H9 (cell line): ENCODE data around the gene TRRAP. TPM values are rescaled to one million over a fixed set of nuclear protein-coding genes. Genes with fewer than 3 reads are reported as not detected.

Experiments used
- DNase-seq: peaks from one replicate; pipeline ENCODE4 v3.0.0-alpha.2; 2017
- H2AFZ ChIP-seq: one replicate; pipeline ENCODE4 v1.6.1; 2013; ENCODE audit warnings: mild to moderate bottlenecking, low read length, control low read depth, moderate library complexity
- H2AK5ac ChIP-seq: 2 replicates; pipeline ENCODE4 v1.6.1; 2013; ENCODE audit warnings: low read length, control low read depth, mixed read lengths; ENCODE audit not compliant: insufficient read length
- H2BK120ac ChIP-seq: one replicate; pipeline ENCODE4 v1.6.1; 2013; ENCODE audit warnings: low read depth, mild to moderate bottlenecking, low read length, control low read depth, inconsistent platforms; ENCODE audit not compliant: poor library complexity, severe bottlenecking
- H2BK12ac ChIP-seq: 2 replicates; pipeline ENCODE4 v1.6.1; 2013; ENCODE audit warnings: low read length, control low read depth, mixed read lengths, low read depth; ENCODE audit not compliant: insufficient read length
- H2BK15ac ChIP-seq: 2 replicates; pipeline ENCODE4 v1.6.1; 2013; ENCODE audit warnings: low read depth, low read length, control low read depth
- H2BK20ac ChIP-seq: one replicate; pipeline ENCODE4 v1.6.1; 2013; ENCODE audit warnings: low read depth, mild to moderate bottlenecking, low read length, control low read depth, inconsistent platforms; ENCODE audit not compliant: poor library complexity, severe bottlenecking
- H2BK5ac ChIP-seq: 2 replicates; pipeline ENCODE4 v1.6.1; 2013; ENCODE audit warnings: low read length, control low read depth, mixed read lengths; ENCODE audit not compliant: insufficient read length
- H3K14ac ChIP-seq: 2 replicates; pipeline ENCODE4 v1.6.1; 2013; ENCODE audit warnings: low read length, control low read depth; ENCODE audit not compliant: insufficient read depth
- H3K18ac ChIP-seq: 2 replicates; pipeline ENCODE4 v1.6.1; 2013; ENCODE audit warnings: low read depth, mild to moderate bottlenecking, mixed read lengths, low read length, control low read depth; ENCODE audit not compliant: insufficient read length
- H3K23ac ChIP-seq: 2 replicates; pipeline ENCODE4 v1.6.1; 2013; ENCODE audit warnings: low read length, control low read depth, mixed read lengths, low read depth; ENCODE audit not compliant: insufficient read length
- H3K23me2 ChIP-seq: 2 replicates; pipeline ENCODE4 v1.6.1; 2013; ENCODE audit warnings: low read depth, mild to moderate bottlenecking, mixed read lengths, low read length, control low read depth; ENCODE audit not compliant: insufficient read length, poor library complexity, severe bottlenecking
- H3K27ac ChIP-seq: 2 replicates; pipeline ENCODE4 v1.5.1; 2013; ENCODE audit warnings: low read length, control low read depth, mixed read lengths, low read depth; ENCODE audit not compliant: insufficient read length
- H3K27me3 ChIP-seq: 2 replicates; pipeline ENCODE4 v1.6.1; 2013; ENCODE audit warnings: low read length, control low read depth, inconsistent platforms; ENCODE audit not compliant: insufficient read depth
- H3K4ac ChIP-seq: 2 replicates; pipeline ENCODE4 v1.6.1; 2013; ENCODE audit warnings: low read depth, mild to moderate bottlenecking, control low read depth, inconsistent platforms, low read length, moderate library complexity
- H3K4me1 ChIP-seq: 2 replicates; pipeline ENCODE4 v1.6.1; 2013; ENCODE audit warnings: low read length, control low read depth, inconsistent platforms; ENCODE audit not compliant: insufficient read depth
- H3K4me2 ChIP-seq: 2 replicates; pipeline ENCODE4 v1.6.1; 2013; ENCODE audit warnings: low read length, control low read depth, mixed read lengths; ENCODE audit not compliant: insufficient read length, insufficient read depth
- H3K56ac ChIP-seq: 2 replicates; pipeline ENCODE4 v1.6.1; 2013; ENCODE audit warnings: low read depth, mild to moderate bottlenecking, mixed read lengths, low read length, control low read depth; ENCODE audit not compliant: insufficient read length
- H3K79me1 ChIP-seq: 2 replicates; pipeline ENCODE4 v1.6.1; 2013; ENCODE audit warnings: low read depth, mild to moderate bottlenecking, moderate library complexity, low read length, control low read depth, inconsistent platforms; ENCODE audit not compliant: insufficient read depth, poor library complexity, severe bottlenecking
- H3K79me2 ChIP-seq: 2 replicates; pipeline ENCODE4 v1.6.1; 2013; ENCODE audit warnings: low read length, control low read depth, inconsistent platforms; ENCODE audit not compliant: insufficient read depth
- H3K9ac ChIP-seq: 2 replicates; pipeline ENCODE4 v1.6.1; 2013; ENCODE audit warnings: low read length, control low read depth, mixed read lengths; ENCODE audit not compliant: insufficient read length; ENCODE audit errors: extremely low read depth
- H3K9me3 ChIP-seq: one replicate; pipeline ENCODE4 v1.6.1; 2013; ENCODE audit warnings: low read depth, low read length, inconsistent platforms; ENCODE audit not compliant: control insufficient read depth
- H3T11ph ChIP-seq: one replicate; pipeline ENCODE4 v1.6.1; 2013; ENCODE audit warnings: mild to moderate bottlenecking, low read length, control low read depth, inconsistent platforms
- H4K20me1 ChIP-seq: one replicate; pipeline ENCODE4 v1.6.1; 2013; ENCODE audit not compliant: control insufficient read depth, insufficient read length, insufficient read depth
- H4K5ac ChIP-seq: 2 replicates; pipeline ENCODE4 v1.6.1; 2013; ENCODE audit warnings: low read depth, mild to moderate bottlenecking, mixed read lengths, low read length, control low read depth; ENCODE audit not compliant: insufficient read length
- H4K8ac ChIP-seq: replicated peaks from 2 replicates; pipeline ENCODE4 v1.6.1; 2013; ENCODE audit warnings: low read length, control low read depth, mixed read lengths, low read depth; ENCODE audit not compliant: insufficient read length
- H4K91ac ChIP-seq: 2 replicates; pipeline ENCODE4 v1.6.1; 2013; ENCODE audit warnings: low read depth, mild to moderate bottlenecking, moderate library complexity, mixed read lengths, low read length, control low read depth; ENCODE audit not compliant: insufficient read length
- H3K27ac Mint-ChIP-seq, 3 experiments: 2 replicates in 2 of 3; 3 replicates in 1 of 3; pipeline ENCODE4 v1.8.0; 2020 to 2021; ENCODE audit warnings: mixed read lengths in 3 of 3, mild to moderate bottlenecking in 1 of 3, moderate library complexity in 1 of 3
- H3K27me3 Mint-ChIP-seq: 2 replicates; pipeline ENCODE4 v1.8.0; 2021; ENCODE audit warnings: low read depth, mild to moderate bottlenecking, moderate library complexity, mixed read lengths
- H3K36me3 Mint-ChIP-seq, 3 experiments: 2 replicates in 2 of 3; 3 replicates in 1 of 3; pipeline ENCODE4 v1.8.0; 2020 to 2021; ENCODE audit warnings: low read depth in 3 of 3, mixed read lengths in 3 of 3; ENCODE audit not compliant: insufficient read depth in 1 of 3
- H3K4me1 Mint-ChIP-seq, 2 experiments: 2 replicates each; pipeline ENCODE4 v1.8.0; 2020; ENCODE audit warnings: mixed read lengths in 2 of 2
- H3K4me3 Mint-ChIP-seq, 2 experiments: 2 replicates in 1 of 2; 3 replicates in 1 of 2; pipeline ENCODE4 v1.8.0; 2020 to 2021; ENCODE audit warnings: mild to moderate bottlenecking in 2 of 2, mixed read lengths in 2 of 2, moderate library complexity in 1 of 2
- H3K9me3 Mint-ChIP-seq, 2 experiments: 2 replicates in 1 of 2; 3 replicates in 1 of 2; pipeline ENCODE4 v1.8.0; 2020; ENCODE audit warnings: mild to moderate bottlenecking in 2 of 2, mixed read lengths in 2 of 2, moderate library complexity in 1 of 2
- CTCF ChIP-seq: fragments of 200-600 bp; sonication (generic); conservative IDR thresholded peaks from 3 replicates; pipeline ENCODE4 v1.8.0; 2021; ENCODE audit warnings: antibody characterized with exemption, mild to moderate bottlenecking
- WGBS: extraction: QIAGEN DNeasy Blood & Tissue Kit; methylation state at CpG from one replicate; pipeline ENCODE4 v1.1.7; 2013; ENCODE audit warnings: missing lambda C conversion rate, low lambda C conversion rate, mixed read lengths; ENCODE audit not compliant: insufficient read length; ENCODE audit errors: extremely low coverage; 5-methylcytosine and 5-hydroxymethylcytosine counted together
- total RNA-seq: library from RNA; stranded (reverse); gene quantifications from 2 replicates; pipeline ENCODE4 v1.2.1, GENCODE V29; 2021

TRRAP gene
- total RNA-seq, 1 experiment from 2014 or later = 58.6 TPM

DNA sequence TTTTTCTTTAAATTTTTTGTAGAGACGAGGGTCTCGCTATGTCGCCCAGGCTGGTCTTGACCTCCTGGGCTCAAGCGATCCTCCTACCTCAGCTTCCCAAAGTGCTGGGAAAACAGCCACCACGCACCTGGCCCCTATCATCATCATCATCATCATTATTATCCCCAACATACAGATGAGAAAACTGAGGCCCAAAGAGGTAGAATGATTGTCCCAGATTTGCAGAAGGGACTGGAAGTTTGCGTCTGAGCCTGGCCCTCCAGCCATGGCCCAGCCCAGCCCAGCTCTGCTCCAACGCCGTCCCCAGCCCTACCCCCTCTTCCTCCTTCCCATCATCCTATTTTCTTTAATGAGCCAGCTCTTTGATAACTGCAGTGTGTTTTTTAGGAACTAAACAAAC, 43.4 kb upstream of the TRRAP start:
- Histone ChIP-seq H4K20me1 (no peaks in the 10 kb centered on the region), H3K23ac (no peak overlapping the region), H3K9me3 (no peaks in the 10 kb centered on the region), H3K23me2 (no peaks in the 10 kb centered on the region), H3K4me2 (no peak overlapping the region), H4K8ac (no peak overlapping the region), H3T11ph (no peak overlapping the region), H3K27ac (no peak overlapping the region), H3K9ac (no peak overlapping the region), H4K5ac (no peak overlapping the region), H2AK5ac (no peak overlapping the region), H3K27me3 (no peaks in the 10 kb centered on the region; the same call in 1 of the 2 replicates), H2BK12ac (no peak overlapping the region), H2BK15ac (no peak overlapping the region), H4K91ac (no peak overlapping the region), H3K4ac (no peak overlapping the region), H3K18ac (no peak overlapping the region), H3K4me1 (no peaks in the 10 kb centered on the region), H2BK5ac (no peak overlapping the region), H3K56ac (no peak overlapping the region), H2BK120ac (no peak overlapping the region), H2BK20ac (no peak overlapping the region), H3K79me1 (no peaks in the 10 kb centered on the region), H3K14ac (no peak overlapping the region), H2AFZ (no peak overlapping the region), H3K79me2 (no peaks in the 10 kb centered on the region)
- Mint-ChIP-seq H3K9me3 (no peaks in the 10 kb centered on the region), H3K4me1 (peaks cover 15 to 17% of the 10 kb centered on the region in 2 experiments), H3K4me3 (no peak overlapping the region), H3K36me3 (no peaks in the 10 kb centered on the region), H3K27me3 (peaks cover 6% of the 10 kb centered on the region), H3K27ac (no peak overlapping the region; a peak in 1 of 7 replicates)
- TF ChIP-seq CTCF = no peak
- no peak for DNase-seq
- WGBS = no CpG with 5 or more reads among the region's 8 CpGs
